ENCODE results near the gene EFCAB6. TPM values are rescaled to one million over a fixed set of nuclear protein-coding genes. Genes with fewer than 3 reads are reported as not detected.

EFCAB6 gene
- total and polyA plus RNA-seq, 10 of the 15 experiments (the other 5 are each of a cell fraction or from before 2014, with no cell fraction given) = 0.05 to 0.42 (median 0.19) TPM

GRCh38 chr22:43744700-43745410 is 67.2 kb downstream of the EFCAB6 start:
- no TSS peak for BruUV-seq (replicated peaks)
- 1% methylated on average over 9 of the region's 9 CpGs for WGBS (ENCODE audit: insufficient coverage, insufficient replicate concordance, low lambda C conversion rate, missing lambda C conversion rate)
- TF ChIP-seq RAD21 (IDR thresholded peaks at IDR 0.05; ENCODE audit: insufficient read depth, low read depth, low read length) (no peak), HDAC6 (IDR thresholded peaks at IDR 0.05; ENCODE audit: unreplicated experiment) (no peak), MXI1 (IDR thresholded peaks at IDR 0.05; ENCODE audit: low read depth, low read length) (no peak), NR2F1 (conservative IDR thresholded peaks at IDR 0.05) (no peak)
- H3K36me3 ChIP-seq (ENCODE audit: control insufficient read depth in 2 of 2, insufficient read depth in 2 of 2, low read length in 1 of 2) = no peaks in the 10 kb centered on the region
- FAIRE-seq = no peak
- no peak overlapping the region for H3K9ac ChIP-seq (ENCODE audit: control insufficient read depth, insufficient read depth, low read length)
- no peaks in the 10 kb centered on the region for H3K4me1 ChIP-seq (ENCODE audit: control insufficient read depth, insufficient read depth, low read length)
- H4K20me1 ChIP-seq (ENCODE audit: control insufficient read depth, insufficient read depth) = no peaks in the 10 kb centered on the region
- H3K79me2 ChIP-seq (ENCODE audit: control insufficient read depth, insufficient read depth, low read length) = no peaks in the 10 kb centered on the region
- ChIA-PET CTCF (interaction anchor here (0.8 kb wide), 1 partner anchor 140 kb away, joined by 3 read pairs; no protein-coding TSS in a partner anchor), SMC1A (ENCODE audit: uncharacterized antibody, unreplicated experiment) (interaction anchor here (1.6 kb wide), 1 partner anchor 11 kb away, joined by 3 read pairs; no protein-coding TSS in a partner anchor), POLR2A (no interaction called here), RAD21 (ENCODE audit: unreplicated experiment) (interaction anchor here (1.3 kb wide), 1 partner anchor 82 kb away, joined by 5 read pairs; no protein-coding TSS in a partner anchor)
- no peaks in the 10 kb centered on the region for H3K9me3 ChIP-seq (replicated peaks; ENCODE audit: control insufficient read depth, insufficient read depth, low read length)
- no peaks in the 10 kb centered on the region for H3K27me3 ChIP-seq (replicated peaks in 1 of 2; ENCODE audit: control insufficient read depth in 2 of 2, insufficient read depth in 2 of 2, low read length in 1 of 2)
- H2AFZ ChIP-seq (ENCODE audit: control insufficient read depth, low read depth, low read length) = no peak overlapping the region
- H3K27ac ChIP-seq (ENCODE audit: control insufficient read depth, insufficient read depth) = no peak overlapping the region
- H3K4me3 ChIP-seq = no peak overlapping the region
- intact Hi-C loops (cut with micrococcal nuclease; ENCODE audit: unreplicated experiment) (loop anchor here (10.0 kb wide), 1 partner anchor 140 kb away; no protein-coding TSS in a partner anchor), in situ Hi-C loops (cut with MboI) (no loop called here)
- no peak for DNase-seq (ENCODE audit: low read depth, low spot score)
- no peak overlapping the region for H3K4me2 ChIP-seq (ENCODE audit: control insufficient read depth, insufficient read depth)
- no peak for ATAC-seq

DNA sequence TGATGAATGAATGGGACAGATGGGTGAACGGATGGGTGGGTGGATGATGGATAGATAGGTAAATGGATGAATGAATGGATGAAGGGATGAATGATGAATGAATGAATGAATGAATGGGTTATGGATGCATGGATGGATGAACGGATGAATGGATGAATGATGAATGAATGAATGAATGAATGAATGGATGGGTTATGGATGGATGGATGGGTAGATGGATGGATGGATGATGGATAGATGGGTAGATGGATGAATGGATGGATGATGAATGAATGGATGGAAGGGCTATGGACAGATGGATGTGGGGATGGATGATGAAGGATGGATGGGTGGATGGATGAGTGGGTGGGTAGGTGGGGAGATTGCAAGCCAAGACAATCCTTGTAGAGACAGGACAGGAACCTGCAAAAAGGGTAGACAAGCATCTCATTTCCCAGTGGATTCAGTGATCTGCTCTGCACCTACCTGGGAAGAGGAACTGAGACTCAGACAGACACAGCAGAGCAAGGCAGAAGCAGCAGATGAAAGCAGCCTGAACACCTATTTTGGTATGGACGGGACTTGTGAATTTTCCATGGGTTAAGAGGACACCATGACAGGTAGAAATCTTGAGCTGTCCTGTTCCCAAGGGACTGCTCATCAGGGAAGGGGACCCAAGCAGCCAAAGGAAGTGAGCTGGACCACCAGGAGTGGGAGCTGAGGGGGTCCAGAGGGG is 68.0 kb downstream of the EFCAB6 start:
- Histone ChIP-seq H2AFZ (ENCODE audit: control insufficient read depth, low read depth, low read length) (no peak overlapping the region), H3K4me3 (no peak overlapping the region), H4K20me1 (ENCODE audit: control insufficient read depth, insufficient read depth) (no peaks in the 10 kb centered on the region), H3K36me3 (ENCODE audit: control insufficient read depth in 2 of 2, insufficient read depth in 2 of 2, low read length in 1 of 2) (no peaks in the 10 kb centered on the region), H3K4me2 (ENCODE audit: control insufficient read depth, insufficient read depth) (no peak overlapping the region), H3K27me3 (replicated peaks in 1 of 2; ENCODE audit: control insufficient read depth in 2 of 2, insufficient read depth in 2 of 2, low read length in 1 of 2) (no peaks in the 10 kb centered on the region), H3K9ac (ENCODE audit: control insufficient read depth, insufficient read depth, low read length) (no peak overlapping the region), H3K4me1 (ENCODE audit: control insufficient read depth, insufficient read depth, low read length) (no peaks in the 10 kb centered on the region), H3K27ac (ENCODE audit: control insufficient read depth, insufficient read depth) (no peak overlapping the region), H3K9me3 (replicated peaks; ENCODE audit: control insufficient read depth, insufficient read depth, low read length) (no peaks in the 10 kb centered on the region), H3K79me2 (ENCODE audit: control insufficient read depth, insufficient read depth, low read length) (no peaks in the 10 kb centered on the region)
- intact Hi-C loops (cut with micrococcal nuclease; ENCODE audit: unreplicated experiment) = loop anchor here (10.0 kb wide), 1 partner anchor 141 kb away; no protein-coding TSS in a partner anchor
- RAD21 ChIA-PET (ENCODE audit: unreplicated experiment) = interaction anchor here (1.3 kb wide), 1 partner anchor 83 kb away, joined by 5 read pairs; no protein-coding TSS in a partner anchor
- DNase-seq (ENCODE audit: low read depth, low spot score) (no peak), ATAC-seq (peak; percentile 27; the same call in 1 of the 3 replicates), FAIRE-seq (no peak)
- BruUV-seq (replicated peaks) = no TSS peak
- SMC1A ChIA-PET (ENCODE audit: uncharacterized antibody, unreplicated experiment) = interaction anchor here (1.1 to 1.6 kb wide), 2 partner anchors 8 to 10 kb away, joined by 3 to 4 read pairs; no protein-coding TSS in a partner anchor
- 29% methylated on average over 3 of the region's 3 CpGs for WGBS (ENCODE audit: insufficient coverage, insufficient replicate concordance, low lambda C conversion rate, missing lambda C conversion rate)
- CTCF ChIA-PET = interaction anchor here (0.8 kb wide), 1 partner anchor 141 kb away, joined by 3 read pairs; no protein-coding TSS in a partner anchor
- in situ Hi-C loops (cut with MboI) = no loop called here
- POLR2A ChIA-PET = no interaction called here
- TF ChIP-seq MXI1 (IDR thresholded peaks at IDR 0.05; ENCODE audit: low read depth, low read length) = no peak
- TF ChIP-seq ZNF24 (IDR thresholded peaks at IDR 0.05) = peak; percentile 77
- no peak for TF ChIP-seq ZZZ3 (IDR thresholded peaks at IDR 0.05; ENCODE audit: control insufficient read depth, insufficient read length, low read depth)
- 0 out of 2 replicates have a peak, but pooled peaks have one; percentile 29 for TF ChIP-seq NBN (IDR thresholded peaks at IDR 0.05)
- TF ChIP-seq SPI1 (IDR thresholded peaks at IDR 0.05; ENCODE audit: borderline replicate concordance, insufficient read depth, low read depth, low read length) = peak; percentile 88
- TF ChIP-seq MLLT1 (IDR thresholded peaks at IDR 0.05) = peak; percentile 99
- no peak for TF ChIP-seq SREBF1 (IDR thresholded peaks at IDR 0.05; ENCODE audit: low read length)
- peak; percentile 62 for TF ChIP-seq IRF4 (IDR thresholded peaks at IDR 0.05; ENCODE audit: low read depth, low read length)
- TF ChIP-seq HDGF (IDR thresholded peaks at IDR 0.05) = 0 out of 2 replicates have a peak, but pooled peaks have one; percentile 53
- TF ChIP-seq EZH2 (IDR thresholded peaks at IDR 0.05; ENCODE audit: borderline replicate concordance, control insufficient read depth, low read depth, low read length) = no peak

All from GM12878 (cell line).